ENCODE results near the gene POLL. TPM values are rescaled to one million over a fixed set of nuclear protein-coding genes. Genes with fewer than 3 reads are reported as not detected.

The POLL gene
- total RNA-seq, 1 experiment from 2014 or later: 7.2 TPM

GRCh38 chr10:101550965-101551364, 37.1 kb downstream of the POLL start:
- DNase-seq (ENCODE audit: low read depth in 1 of 2, low spot score in 2 of 2): no peak
- Histone ChIP-seq H3K27ac (no peak overlapping the region), H3K9me3 (replicated peaks) (no peaks in the 10 kb centered on the region), H3K4me3 (no peak overlapping the region), H3K36me3 (peaks cover 12% of the 10 kb centered on the region), H3K27me3 (replicated peaks) (no peaks in the 10 kb centered on the region), H3K4me1 (replicated peaks) (no peaks in the 10 kb centered on the region)

DNA sequence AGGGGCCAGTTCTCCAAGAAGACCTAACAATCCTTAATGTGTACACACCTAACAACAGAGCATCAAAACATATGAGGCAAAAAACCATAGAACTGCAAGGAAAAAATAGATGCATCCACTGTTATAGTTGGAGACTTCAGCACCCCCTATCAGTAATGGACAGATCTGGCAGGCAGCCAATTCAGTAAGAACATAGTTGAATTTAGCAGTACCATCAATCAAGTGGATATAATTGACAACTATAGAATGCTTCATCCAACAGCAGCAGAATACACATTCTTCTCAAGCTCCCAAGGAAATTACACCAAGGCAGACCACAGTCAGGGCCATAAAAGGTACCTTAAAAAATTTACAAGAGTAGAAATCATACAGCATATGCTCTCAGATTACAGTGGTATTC, 42.2 kb downstream of the POLL start:
- Histone ChIP-seq H3K4me1 (replicated peaks) (no peaks in the 10 kb centered on the region), H3K36me3 (peaks cover 5% of the 10 kb centered on the region)
- DNase-seq (ENCODE audit: low read depth in 1 of 2, low spot score in 2 of 2): no peak

DNA sequence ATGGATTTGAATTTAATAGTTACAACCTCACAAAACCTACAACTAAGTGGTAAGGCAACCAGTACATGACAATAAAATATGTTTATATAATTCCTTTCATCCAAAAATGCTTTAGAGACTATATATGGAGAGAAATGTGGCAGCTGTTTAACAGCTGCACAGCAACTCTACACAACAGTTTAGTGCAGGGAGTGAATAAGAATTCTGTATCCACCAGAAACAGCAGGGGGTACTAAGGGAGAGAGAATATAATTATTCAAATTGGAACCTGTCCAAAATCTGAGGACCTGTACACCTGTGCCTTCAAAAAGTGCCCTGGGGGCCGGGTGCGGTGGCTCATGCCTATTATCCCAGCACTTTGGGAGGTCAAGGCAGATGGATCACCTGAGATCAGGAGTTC, 49.6 kb downstream of the POLL start:
- Histone ChIP-seq H3K36me3 (peaks cover 20% of the 10 kb centered on the region), H3K9me3 (replicated peaks) (no peaks in the 10 kb centered on the region), H3K4me1 (replicated peaks) (no peaks in the 10 kb centered on the region), H3K4me3 (no peak overlapping the region), H3K27ac (no peak overlapping the region), H3K27me3 (replicated peaks) (no peaks in the 10 kb centered on the region)
- no peak for DNase-seq (ENCODE audit: low read depth in 1 of 2, low spot score in 2 of 2)

More for the DNA sequence above, 42.2 kb downstream of the POLL start:
- Histone ChIP-seq H3K27me3 (replicated peaks) (no peaks in the 10 kb centered on the region), H3K27ac (no peak overlapping the region), H3K9me3 (replicated peaks) (no peaks in the 10 kb centered on the region), H3K4me3 (no peak overlapping the region)

DNA sequence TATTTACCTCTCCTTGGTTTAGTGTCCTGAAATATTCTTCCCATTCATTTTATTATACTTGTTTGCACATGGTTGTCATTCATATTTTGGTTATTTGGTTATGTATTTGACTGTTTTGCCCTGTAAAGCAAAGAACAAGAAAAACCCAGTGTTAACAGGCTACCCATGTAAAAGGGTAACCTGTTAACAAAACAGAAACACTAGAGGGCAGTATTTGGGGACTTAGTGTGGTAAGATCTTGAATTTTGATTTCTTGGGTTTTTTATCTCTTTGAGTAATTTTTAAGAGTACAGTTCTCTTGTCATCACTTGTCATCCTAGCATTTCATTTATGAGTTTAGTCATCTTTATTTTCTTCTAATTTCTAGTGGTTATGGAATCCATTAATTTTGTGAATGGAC, 51.3 kb downstream of the POLL start:
- Histone ChIP-seq H3K27ac (no peak overlapping the region), H3K4me3 (no peak overlapping the region), H3K4me1 (replicated peaks) (no peaks in the 10 kb centered on the region), H3K36me3 (peaks cover 27% of the 10 kb centered on the region), H3K27me3 (replicated peaks) (no peaks in the 10 kb centered on the region), H3K9me3 (replicated peaks) (no peaks in the 10 kb centered on the region)
- DNase-seq (ENCODE audit: low read depth in 1 of 2, low spot score in 2 of 2): no peak

DNA sequence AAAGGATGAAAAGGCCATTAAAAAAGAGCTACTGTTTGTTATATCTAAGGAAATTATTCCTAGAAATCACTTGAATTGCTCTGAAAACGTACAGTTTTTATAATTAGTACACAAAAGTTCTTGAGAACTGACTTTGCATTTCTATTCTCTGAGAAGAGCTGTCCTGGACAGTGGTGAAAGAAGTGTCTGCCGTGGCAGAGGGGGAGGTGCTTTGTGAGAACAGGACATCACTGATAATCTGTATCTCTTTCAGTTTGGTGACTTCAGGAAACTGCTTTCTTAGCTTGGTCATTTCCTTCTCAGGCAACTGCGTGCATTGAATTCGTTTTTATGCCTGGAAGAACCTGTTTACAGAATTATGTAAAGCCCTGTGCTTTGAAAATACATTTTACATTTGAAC, 52.1 kb downstream of the POLL start:
- Histone ChIP-seq H3K36me3 (peaks cover 27% of the 10 kb centered on the region), H3K4me3 (no peak overlapping the region), H3K4me1 (replicated peaks) (no peaks in the 10 kb centered on the region), H3K27me3 (replicated peaks) (no peaks in the 10 kb centered on the region), H3K27ac (no peak overlapping the region), H3K9me3 (replicated peaks) (no peaks in the 10 kb centered on the region)
- no peak for DNase-seq (ENCODE audit: low read depth in 1 of 2, low spot score in 2 of 2)

GRCh38 chr10:101529725-101530553, 58.1 kb downstream of the POLL start:
- no peaks in the 10 kb centered on the region for H3K9me3 ChIP-seq (replicated peaks)
- H3K4me1 ChIP-seq (replicated peaks): peaks cover 24% of the 10 kb centered on the region
- peaks cover 7% of the 10 kb centered on the region for H3K36me3 ChIP-seq
- DNase-seq (ENCODE audit: low read depth in 1 of 2, low spot score in 2 of 2): no peak
- H3K27me3 ChIP-seq (replicated peaks): no peaks in the 10 kb centered on the region
- H3K27ac ChIP-seq: no peak overlapping the region
- H3K4me3 ChIP-seq: no peak overlapping the region

GRCh38 chr10:101529207-101529606, 58.9 kb downstream of the POLL start:
- peak in 1 of 2 experiments; percentile 42 for DNase-seq (ENCODE audit: low read depth in 1 of 2, low spot score in 2 of 2)
- Histone ChIP-seq H3K27me3 (replicated peaks) (no peaks in the 10 kb centered on the region), H3K4me1 (replicated peaks) (peaks cover 31% of the 10 kb centered on the region), H3K9me3 (replicated peaks) (no peaks in the 10 kb centered on the region), H3K36me3 (peaks cover 7% of the 10 kb centered on the region), H3K4me3 (no peak overlapping the region), H3K27ac (0 out of 2 replicates have a peak overlapping the region, but pooled peaks have one; percentile 11)

Other genes starting within 250 kb of the POLL start
- gene BTRC, start 234.1 kb downstream of the POLL start, total RNA-seq (2014; rRNA removed; shearing (Covaris generic)): 11.7 and 13.4 TPM in 2 replicates
- gene DPCD, start 64 bp upstream of the POLL start, total RNA-seq (2014; rRNA removed; shearing (Covaris generic)): 34.8 and 60.6 TPM in 2 replicates
- gene FBXW4, start 106.9 kb upstream of the POLL start, total RNA-seq (2014; rRNA removed; shearing (Covaris generic)): 14.1 and 14.2 TPM in 2 replicates
- gene FGF8, start 187.9 kb upstream of the POLL start, total RNA-seq (2014; rRNA removed; shearing (Covaris generic)): not detected in 2 replicates
- 80.7 and 137 TPM in 2 replicates for gene NPM3, start 195.2 kb upstream of the POLL start, total RNA-seq (2014; rRNA removed; shearing (Covaris generic))
- gene OGA, start 230.2 kb upstream of the POLL start, total RNA-seq (2014; rRNA removed; shearing (Covaris generic)): 65.6 and 69.3 TPM in 2 replicates